DMS 273 treated with DMSO at 0.1 percent for 48 hours (cell line): ENCODE measurements around the gene PIP5K1C.

Source experiments
- DNase-seq: peaks from one replicate; lab custom pipeline; 2025; lab: John Stamatoyannopoulos, UW

The PIP5K1C gene

DNA sequence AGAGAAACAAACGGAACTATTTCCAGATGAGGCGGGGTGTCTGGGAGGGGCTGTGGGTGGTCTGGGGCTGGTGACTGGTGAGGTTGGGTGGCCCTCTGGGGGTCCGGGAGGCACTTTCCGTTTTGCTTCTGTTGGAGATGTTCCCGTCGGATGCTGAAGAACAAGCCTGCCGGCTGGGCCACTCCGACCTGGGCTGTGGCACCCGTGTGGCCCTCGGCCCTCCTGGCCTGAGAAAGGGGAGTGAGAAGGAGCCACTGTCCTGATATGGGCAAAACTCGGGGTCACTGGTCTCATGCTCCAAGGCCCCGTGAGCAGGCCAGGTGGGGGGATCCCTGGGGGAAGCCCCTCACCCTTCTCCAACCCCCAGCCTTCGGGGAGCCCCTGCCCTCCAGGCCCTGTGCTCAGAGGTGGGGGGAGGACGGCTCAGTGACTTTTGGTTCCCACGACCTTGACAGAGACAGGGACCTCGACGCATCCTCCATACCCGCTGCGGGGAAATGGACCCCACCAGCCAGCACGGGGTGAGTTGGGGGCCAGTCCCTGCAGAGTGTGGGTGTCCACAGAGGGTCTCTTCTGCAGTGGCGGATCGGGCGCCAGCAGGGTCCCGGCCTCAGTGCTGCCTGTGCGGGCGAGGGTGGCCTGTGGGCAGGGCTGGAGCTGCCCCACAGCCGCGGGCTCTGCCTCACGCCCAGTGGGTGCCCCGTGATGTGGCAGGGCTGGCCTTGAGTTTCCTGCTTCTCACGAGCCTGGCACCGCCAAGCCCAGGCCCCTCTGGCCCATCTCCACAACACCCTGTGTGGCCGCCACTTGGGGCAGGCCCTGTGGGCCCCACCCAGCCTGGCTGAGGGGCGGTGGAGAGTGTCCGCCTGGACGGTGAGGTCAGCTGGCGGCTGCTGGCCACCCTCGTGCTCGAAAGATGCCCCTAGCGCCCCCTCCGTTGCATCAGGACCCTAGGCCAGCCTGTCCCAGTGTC lies 89.2 kb downstream of the PIP5K1C start:
- no peak for DNase-seq

GRCh38 chr19:3609779-3610719 lies 90.2 kb downstream of the PIP5K1C start:
- DNase-seq = no peak

DNA sequence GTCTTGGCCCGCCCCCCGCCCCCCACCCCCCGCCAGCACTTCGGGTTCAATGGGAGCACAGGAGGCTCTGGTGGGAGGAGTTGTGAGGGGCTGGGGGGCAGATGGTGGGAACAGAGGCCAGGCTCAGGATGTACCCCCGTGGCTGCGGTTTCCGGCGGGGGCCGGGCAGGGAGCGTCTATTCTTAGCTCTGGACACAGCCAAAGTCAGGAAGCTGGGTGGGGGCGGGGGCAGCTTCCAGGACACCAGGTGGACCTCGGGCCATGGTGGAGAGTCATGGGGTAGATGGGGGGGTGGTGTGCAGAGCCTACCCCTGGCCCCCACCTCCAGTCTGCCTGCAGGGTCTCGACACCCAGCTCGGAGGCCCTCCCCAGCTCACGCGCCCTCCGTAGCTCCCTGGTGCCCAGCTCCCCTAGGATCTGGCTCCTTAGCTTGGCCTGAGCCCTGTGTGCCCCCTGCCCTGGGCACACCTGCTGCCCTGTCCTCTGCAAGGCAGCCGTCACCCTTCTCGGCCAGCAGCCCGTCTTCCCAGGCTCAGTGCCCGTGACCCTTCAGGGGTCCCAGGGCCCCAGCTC lies 91.4 kb downstream of the PIP5K1C start:
- no peak for DNase-seq

DNA sequence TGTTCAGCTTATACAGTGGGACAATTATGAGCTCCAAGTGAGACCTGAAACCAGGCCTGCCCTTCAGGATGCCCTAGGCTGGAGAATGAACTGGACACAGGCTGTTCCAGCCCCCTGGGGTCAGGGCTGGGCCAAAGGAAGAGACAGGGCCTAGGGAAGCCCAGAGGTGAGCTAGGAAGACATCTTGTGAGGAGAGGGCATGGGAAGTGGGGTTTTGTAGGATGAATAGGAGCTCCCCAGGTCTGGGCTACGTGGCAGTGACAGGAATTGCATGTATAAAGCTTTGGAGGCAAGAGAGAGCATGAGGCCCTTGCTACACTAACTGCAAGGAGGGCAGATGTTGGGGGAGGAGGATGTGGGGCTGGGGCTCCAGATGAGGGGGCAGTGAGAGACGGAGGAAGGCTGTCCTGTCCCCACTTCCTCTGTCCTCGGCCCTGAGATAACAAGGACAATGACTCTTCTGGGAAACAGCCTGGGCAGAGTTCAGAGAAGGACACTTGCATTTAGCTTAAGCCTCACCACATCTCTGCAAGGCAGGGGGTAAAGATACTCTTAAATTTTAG lies 92.1 kb downstream of the PIP5K1C start:
- no peak for DNase-seq

DNA sequence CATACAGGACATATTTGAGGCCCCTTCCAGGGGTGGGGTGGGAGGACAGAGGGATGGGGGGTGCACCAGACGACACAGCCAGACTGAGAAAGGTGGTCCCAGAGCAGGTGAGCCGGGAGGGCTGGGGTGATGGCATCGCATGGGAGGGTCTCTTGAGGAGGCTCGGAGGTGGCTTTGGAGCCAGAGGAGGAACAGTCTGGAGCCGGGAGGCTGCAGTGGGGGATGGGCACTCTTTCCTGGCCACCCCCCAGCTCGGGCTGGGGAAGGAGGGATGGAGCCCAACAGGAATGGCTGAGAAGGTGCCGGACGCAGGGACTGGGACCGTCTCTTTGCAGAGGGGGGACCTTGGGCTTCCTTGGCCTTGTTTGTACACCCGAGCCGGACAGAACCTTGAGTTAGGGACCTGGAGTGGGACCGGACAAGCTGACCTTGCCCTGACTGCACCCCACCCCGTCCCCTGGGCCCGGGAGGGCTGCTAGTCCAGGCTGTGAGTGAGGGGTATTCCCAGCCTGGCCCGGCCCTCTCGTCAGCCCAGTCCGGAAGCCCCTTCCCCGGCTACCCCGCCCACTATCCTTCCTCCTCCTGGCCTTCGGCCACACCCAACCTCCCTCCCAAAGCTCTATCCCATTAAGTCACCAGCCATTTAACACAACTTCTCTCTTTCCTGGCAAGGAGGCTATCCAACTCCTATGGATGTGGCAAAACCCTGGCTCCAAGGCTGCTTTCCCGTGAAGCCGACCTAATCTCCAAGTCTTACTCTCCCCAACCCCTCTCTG lies 92.8 kb downstream of the PIP5K1C start:
- no peak for DNase-seq

- no peak for DNase-seq
These were observed 93.5 kb downstream of the PIP5K1C start, which contains the start of gene TBXA2R for GRCh38 chr19:3606690-3607289. Gene TBXA2R, minus strand, starts transcription at chr19:3606875. Its CDS starts 6,241 bp downstream, at chr19:3600634.

DNA sequence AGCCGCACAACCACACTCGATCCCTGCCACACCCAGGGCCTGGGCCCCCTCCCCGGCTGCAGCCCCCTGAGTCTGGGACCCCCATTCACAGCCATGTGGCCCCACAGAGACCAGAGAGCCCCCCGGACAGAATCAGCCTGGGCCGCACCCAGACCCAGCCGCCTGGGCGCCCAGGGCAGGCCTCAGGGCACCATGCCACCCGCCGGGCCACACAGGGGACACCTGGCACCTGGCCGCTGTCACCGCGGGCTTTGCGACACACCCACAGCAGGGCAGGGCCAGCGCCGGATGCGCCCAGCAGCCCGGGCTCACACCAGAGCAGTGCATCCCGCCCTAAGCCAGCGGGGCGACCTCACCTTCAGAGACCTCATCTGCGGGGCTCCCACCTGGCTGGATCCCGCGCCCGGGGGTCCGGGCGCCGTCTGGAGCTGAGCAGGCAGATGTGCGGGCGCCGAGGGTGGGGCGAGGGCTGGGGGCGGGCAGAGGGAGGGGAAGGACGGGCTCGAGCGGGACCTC lies 94.0 kb downstream of the PIP5K1C start:
- DNase-seq = no peak

- DNase-seq = no peak
These were observed 94.5 kb downstream of the PIP5K1C start for GRCh38 chr19:3605770-3606169.

- no peak for DNase-seq
These were observed 94.9 kb downstream of the PIP5K1C start for GRCh38 chr19:3605361-3605760.

- DNase-seq = no peak
These were observed 95.3 kb downstream of the PIP5K1C start for GRCh38 chr19:3604987-3605343.

DNA sequence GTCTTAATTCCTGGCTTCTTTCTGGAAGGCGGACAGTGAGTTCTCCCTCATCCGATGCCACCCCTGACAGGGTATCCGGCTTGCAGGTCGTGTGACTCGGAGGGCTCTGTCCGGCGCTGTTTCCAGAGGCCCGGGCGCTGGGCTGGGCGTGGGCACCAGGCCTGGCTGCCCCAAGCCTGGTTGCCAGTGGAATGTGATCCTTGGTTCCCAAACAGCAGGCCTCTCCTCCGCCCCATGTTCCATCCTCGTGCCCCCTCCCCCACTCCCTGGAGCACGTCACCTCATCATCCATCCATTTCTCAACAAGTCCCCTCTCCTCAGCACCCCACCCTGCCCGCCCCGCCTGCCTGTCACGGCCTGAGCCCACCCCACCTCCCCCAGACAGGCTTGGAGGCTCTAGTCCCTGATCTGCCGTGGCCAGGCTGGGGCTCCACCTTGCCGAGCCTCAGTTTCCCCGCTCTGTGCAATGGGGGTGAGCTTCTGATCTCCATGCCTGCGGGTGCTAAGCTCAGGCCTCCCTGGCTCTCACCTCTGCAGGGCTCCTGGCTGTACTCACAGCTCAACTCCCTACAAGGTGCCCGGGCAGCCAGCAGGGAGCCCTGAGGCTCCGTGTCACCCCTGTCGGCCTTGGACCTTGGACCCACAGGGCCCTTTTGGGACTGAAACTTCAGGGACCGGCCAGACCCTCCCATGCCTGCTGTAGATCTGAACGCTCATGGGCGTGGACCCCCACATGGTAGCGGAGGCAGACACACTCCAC lies 95.9 kb downstream of the PIP5K1C start:
- DNase-seq = no peak

DNA sequence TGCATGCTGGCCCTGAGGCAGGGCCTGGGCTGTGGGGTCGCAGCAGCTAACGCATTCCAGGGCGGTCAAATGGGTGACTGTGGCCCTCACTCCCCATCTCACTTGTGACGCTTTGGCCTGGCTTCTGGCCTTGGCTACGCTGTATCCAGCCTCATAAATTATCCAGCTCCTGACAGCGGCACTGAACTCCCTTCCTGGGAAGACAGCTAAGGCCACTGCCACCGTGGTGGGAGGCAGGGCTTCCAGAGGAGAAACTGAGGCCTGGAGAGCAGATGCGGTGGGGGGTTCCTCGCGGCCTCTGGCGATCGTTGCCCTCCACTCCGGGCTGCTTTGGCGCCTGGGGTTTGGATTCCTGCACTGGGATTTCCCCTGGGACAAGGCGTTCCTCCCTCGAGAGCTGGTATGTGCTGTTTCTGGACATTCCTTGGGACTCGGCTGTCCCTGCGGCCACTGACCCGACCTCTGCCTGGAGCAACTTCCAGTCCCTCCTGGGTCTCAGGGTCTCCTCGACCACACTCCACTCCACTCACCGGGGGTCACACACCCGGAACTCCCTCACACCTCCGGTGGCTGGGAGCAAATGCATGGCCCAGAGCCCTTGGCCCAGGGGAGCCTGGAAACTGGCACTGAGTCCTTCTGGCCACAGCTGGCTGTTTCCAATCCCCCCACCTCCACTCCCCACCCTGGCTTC lies 97.0 kb downstream of the PIP5K1C start:
- no peak for DNase-seq

DNA sequence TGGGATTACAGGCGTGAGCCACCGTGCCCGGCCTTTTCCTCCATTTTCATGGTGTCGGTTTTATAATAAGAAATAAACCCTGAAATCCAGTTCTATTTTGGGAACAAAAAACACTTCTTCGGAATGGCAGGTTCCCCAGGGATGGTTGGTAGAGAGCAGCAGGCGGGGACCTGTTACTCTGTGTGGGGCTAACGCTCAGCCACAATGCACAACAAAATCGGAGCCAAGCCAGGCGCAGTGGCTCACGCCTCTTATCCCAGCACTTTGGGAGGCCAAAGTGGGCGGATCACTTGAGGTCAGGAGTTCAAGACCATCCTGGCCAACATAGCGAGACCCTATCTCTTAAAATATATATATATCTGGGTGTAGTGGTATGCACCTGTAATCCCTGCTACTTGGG lies 99.2 kb downstream of the PIP5K1C start:
- DNase-seq = no peak

- no peak for DNase-seq
These were observed 100.5 kb downstream of the PIP5K1C start for GRCh38 chr19:3599776-3600187.

DNA sequence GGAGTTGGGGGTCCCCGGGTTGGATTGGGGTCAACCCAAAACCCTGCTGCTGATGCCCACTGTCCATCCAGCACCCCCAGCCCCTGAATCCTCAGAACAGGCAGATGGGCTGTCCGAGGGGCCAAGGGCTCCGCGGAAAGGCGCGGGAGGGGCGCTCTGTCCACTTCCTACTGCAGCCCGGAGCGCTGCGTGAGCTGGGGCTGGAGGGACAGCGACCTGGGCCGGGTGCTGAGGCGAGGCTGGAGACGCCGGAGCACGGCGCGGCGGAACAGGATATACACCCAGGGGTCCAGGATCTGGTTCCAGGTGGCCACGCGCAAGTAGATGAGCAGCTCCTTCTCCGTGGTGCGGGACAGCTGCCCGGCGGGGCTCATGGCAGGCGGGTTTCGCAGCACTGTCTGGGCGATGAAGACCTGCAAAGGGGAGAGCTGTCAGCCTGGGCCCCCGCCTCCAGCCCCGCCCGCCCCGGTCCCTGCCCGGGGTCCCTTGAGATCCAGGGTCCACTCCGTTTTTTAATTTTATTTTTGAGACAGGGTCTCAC lies 104.7 kb downstream of the PIP5K1C start:
- no peak for DNase-seq

DNA sequence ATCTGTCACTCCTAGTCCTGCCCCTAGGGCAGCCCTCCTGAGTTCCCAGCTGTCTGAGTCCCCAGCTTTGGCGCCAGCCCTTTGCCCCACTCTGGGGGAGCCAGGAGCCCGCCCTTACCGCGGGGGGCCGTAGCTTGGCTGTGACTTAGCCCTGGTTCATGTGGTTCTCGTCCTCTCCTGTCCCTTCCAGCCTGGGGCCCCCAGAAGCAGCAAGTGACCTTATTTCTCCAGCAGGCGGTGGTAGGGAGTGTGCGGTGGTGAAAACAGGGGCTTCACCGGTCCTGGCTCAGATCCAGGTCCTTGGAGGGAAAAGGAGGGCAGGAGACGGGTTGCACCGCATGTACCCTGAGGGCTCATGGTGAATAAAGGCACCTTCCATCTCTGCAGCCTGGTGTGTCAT lies 107.1 kb downstream of the PIP5K1C start:
- no peak for DNase-seq

DNA sequence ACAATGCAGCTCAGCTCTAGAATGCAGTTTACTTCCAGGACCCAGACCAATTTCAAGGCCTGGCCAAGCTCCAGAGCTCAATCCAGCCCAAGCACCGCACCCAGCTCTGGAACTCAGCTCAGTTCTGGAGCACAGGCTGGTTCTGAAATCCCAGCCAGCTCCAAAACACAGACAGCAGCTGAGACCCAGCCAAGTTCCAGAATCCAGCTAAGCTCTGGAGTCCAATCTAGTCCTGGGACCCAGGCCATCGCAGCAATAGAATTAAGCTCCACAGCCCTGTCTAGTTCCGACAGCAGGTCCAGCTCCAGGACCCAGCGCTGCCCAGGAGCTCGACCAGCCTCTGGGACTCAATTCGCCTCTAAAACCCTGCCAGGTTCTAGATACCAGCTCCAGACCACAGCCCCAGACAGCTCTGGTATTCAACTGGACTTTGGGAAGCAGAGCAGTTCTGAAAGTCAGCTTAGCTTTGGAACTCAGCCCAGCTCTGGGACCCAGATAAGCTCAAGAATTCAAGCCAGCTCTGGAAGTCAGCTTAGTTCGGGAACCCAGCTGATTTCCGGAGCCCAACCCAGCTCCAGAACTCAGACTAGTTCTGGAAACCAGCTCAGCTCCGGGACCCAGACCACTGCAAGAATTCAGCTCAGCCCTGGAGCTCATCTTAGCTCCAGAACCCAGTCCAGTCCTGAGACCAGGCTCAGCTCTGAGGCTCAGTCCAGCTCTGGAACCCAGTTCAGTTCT lies 108.2 kb downstream of the PIP5K1C start:
- DNase-seq = no peak

DNA sequence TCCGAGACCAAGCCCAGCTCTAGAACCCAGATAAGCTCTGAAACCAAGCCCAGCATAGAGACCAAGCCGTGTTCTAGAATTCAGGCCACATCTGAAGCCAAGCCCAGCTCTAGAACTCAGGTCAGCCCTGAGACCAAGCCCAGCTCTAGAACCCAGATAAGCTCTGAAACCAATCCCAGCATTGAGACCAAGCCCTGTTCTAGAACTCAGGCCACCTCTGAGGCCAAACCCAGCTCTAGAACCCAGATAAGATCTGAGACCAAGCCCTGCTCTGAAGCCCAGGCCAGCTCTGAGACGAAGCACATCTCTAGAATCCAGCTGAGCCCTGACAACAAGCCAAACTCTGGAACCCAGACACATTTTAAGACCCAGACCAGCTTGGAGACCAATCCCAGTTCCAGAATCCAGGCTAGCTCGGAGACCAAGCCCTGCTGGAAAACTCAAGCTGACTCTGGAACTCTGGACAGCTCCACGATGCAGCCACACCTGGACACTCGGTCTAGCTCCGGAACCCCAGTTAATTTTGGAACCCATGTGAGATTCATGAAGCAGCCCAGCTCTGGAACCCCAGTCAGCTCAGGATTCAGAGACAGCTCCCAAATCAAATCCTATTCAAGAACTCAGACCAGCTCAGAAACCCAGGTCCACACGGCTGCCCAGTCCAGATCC lies 109.1 kb downstream of the PIP5K1C start:
- no peak for DNase-seq
